Measurements from ENCODE around the gene ANGPTL7.
A peak's percentile ranks its signal among the peaks of the same experiment; 100 is the strongest.

Gene ANGPTL7

GRCh38 chr1:11193376-11193775 lies 4.2 kb downstream of the ANGPTL7 start:
- TF ChIP-seq, protein P1, sequence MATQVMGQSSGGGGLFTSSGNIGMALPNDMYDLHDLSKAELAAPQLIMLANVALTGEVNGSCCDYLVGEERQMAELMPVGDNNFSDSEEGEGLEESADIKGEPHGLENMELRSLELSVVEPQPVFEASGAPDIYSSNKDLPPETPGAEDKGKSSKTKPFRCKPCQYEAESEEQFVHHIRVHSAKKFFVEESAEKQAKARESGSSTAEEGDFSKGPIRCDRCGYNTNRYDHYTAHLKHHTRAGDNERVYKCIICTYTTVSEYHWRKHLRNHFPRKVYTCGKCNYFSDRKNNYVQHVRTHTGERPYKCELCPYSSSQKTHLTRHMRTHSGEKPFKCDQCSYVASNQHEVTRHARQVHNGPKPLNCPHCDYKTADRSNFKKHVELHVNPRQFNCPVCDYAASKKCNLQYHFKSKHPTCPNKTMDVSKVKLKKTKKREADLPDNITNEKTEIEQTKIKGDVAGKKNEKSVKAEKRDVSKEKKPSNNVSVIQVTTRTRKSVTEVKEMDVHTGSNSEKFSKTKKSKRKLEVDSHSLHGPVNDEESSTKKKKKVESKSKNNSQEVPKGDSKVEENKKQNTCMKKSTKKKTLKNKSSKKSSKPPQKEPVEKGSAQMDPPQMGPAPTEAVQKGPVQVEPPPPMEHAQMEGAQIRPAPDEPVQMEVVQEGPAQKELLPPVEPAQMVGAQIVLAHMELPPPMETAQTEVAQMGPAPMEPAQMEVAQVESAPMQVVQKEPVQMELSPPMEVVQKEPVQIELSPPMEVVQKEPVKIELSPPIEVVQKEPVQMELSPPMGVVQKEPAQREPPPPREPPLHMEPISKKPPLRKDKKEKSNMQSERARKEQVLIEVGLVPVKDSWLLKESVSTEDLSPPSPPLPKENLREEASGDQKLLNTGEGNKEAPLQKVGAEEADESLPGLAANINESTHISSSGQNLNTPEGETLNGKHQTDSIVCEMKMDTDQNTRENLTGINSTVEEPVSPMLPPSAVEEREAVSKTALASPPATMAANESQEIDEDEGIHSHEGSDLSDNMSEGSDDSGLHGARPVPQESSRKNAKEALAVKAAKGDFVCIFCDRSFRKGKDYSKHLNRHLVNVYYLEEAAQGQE (IDR thresholded peaks at IDR 0.05; ENCODE audit: insufficient read depth in 1 of 2, low read depth in 2 of 2, low read length in 2 of 2): no peak
- no peak for TF ChIP-seq FOXP2 (optimal IDR thresholded peaks at IDR 0.05; ENCODE audit: borderline replicate concordance, extremely low read depth, extremely low read length, insufficient read depth)
- no peak for TF ChIP-seq TAF1 (IDR thresholded peaks at IDR 0.05; ENCODE audit: borderline replicate concordance, insufficient read depth, low read length)
- TF ChIP-seq POLR2AphosphoS5 (IDR thresholded peaks at IDR 0.05; ENCODE audit: low read depth, low read length): no peak
- TF ChIP-seq SIN3A (IDR thresholded peaks at IDR 0.05; ENCODE audit: borderline replicate concordance, insufficient read depth, low read length): no peak

DNA sequence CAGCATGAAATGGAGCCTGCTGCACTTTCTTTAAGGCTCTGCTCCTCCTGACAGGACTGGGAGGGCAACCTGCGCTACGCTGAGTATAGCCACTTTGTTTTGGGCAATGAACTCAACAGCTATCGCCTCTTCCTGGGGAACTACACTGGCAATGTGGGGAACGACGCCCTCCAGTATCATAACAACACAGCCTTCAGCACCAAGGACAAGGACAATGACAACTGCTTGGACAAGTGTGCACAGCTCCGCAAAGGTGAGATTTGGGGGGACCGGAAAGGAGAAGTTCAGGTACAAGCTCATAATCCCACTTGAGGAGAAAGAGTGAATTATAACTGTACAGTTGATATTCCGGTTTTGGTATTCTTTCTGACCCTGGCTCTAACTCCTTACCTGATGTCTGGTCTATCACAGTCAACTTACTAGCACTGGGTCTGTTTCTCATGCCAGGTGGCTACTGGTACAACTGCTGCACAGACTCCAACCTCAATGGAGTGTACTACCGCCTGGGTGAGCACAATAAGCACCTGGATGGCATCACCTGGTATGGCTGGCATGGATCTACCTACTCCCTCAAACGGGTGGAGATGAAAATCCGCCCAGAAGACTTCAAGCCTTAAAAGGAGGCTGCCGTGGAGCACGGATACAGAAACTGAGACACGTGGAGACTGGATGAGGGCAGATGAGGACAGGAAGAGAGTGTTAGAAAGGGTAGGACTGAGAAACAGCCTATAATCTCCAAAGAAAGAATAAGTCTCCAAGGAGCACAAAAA lies 5.4 kb downstream of the ANGPTL7 start:
- TF ChIP-seq SIN3A (IDR thresholded peaks at IDR 0.05; ENCODE audit: borderline replicate concordance, insufficient read depth, low read length) (no peak), FOXP2 (optimal IDR thresholded peaks at IDR 0.05; ENCODE audit: borderline replicate concordance, extremely low read depth, extremely low read length, insufficient read depth) (no peak), POLR2AphosphoS5 (IDR thresholded peaks at IDR 0.05; ENCODE audit: low read depth, low read length) (no peak), TAF1 (IDR thresholded peaks at IDR 0.05; ENCODE audit: borderline replicate concordance, insufficient read depth, low read length) (no peak)
- TF ChIP-seq, protein P1 (IDR thresholded peaks at IDR 0.05; ENCODE audit: insufficient read depth in 1 of 2, low read depth in 2 of 2, low read length in 2 of 2): peak; percentile 71 to 89

- TF ChIP-seq FOXP2 (optimal IDR thresholded peaks at IDR 0.05; ENCODE audit: borderline replicate concordance, extremely low read depth, extremely low read length, insufficient read depth) (no peak), POLR2AphosphoS5 (IDR thresholded peaks at IDR 0.05; ENCODE audit: low read depth, low read length) (no peak), TAF1 (IDR thresholded peaks at IDR 0.05; ENCODE audit: borderline replicate concordance, insufficient read depth, low read length) (no peak), SIN3A (IDR thresholded peaks at IDR 0.05; ENCODE audit: borderline replicate concordance, insufficient read depth, low read length) (no peak)
- TF ChIP-seq, protein P1 (IDR thresholded peaks at IDR 0.05; ENCODE audit: insufficient read depth in 1 of 2, low read depth in 2 of 2, low read length in 2 of 2): no peak
These were observed 7.8 kb downstream of the ANGPTL7 start for GRCh38 chr1:11196945-11197344.

DNA sequence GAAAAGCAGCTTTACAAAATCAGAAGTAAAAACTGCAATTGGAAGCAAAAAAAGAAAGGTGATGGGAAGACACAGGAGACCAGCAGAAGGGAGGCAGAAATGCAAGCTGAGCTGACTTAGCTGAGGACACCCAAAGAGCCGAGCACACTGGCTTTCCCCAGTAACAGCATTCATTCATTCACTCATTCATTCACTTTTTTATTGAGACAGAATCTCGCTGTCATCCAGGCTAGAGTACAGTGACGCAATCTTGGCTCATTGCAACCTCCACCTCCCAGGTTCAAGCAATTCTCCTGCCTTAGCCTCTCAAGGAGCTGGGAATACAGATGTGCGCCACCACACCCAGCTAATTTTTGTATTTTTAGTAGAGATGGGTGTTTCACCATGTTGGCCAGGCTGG lies 8.2 kb downstream of the ANGPTL7 start:
- TF ChIP-seq POLR2AphosphoS5 (IDR thresholded peaks at IDR 0.05; ENCODE audit: low read depth, low read length) (no peak), SIN3A (IDR thresholded peaks at IDR 0.05; ENCODE audit: borderline replicate concordance, insufficient read depth, low read length) (no peak), FOXP2 (optimal IDR thresholded peaks at IDR 0.05; ENCODE audit: borderline replicate concordance, extremely low read depth, extremely low read length, insufficient read depth) (no peak), TAF1 (IDR thresholded peaks at IDR 0.05; ENCODE audit: borderline replicate concordance, insufficient read depth, low read length) (no peak)
- TF ChIP-seq, protein P1 (IDR thresholded peaks at IDR 0.05; ENCODE audit: insufficient read depth in 1 of 2, low read depth in 2 of 2, low read length in 2 of 2): no peak
